PFSK-1 (cell line): Measurements from ENCODE around the gene SFXN3.

Experiments
- POLR2AphosphoS5 ChIP-seq: IDR thresholded peaks from 2 replicates; pipeline ENCODE4 v1.6.1; 2012; ENCODE audit warnings: low read depth, mild to moderate bottlenecking, control low read depth, low read length, moderate library complexity
- TAF1 ChIP-seq: IDR thresholded peaks from 2 replicates; pipeline ENCODE4 v1.6.1; 2012; ENCODE audit warnings: low read length, control low read depth, borderline replicate concordance; ENCODE audit not compliant: insufficient read depth

GRCh38 chr10:101014966-101015581, 16.0 kb upstream of the SFXN3 start:
- TF ChIP-seq POLR2AphosphoS5 (no peak), TAF1 (no peak)
